Mesenchymal stem cell (in vitro differentiated cells and primary cell): ENCODE results near the gene OR5B21.

ENCODE experiments used
- DNase-seq: peaks from one replicate; pipeline ENCODE4 v3.0.0-alpha.2; 2013
- H2AFZ ChIP-seq: one replicate; pipeline ENCODE4 v1.6.1; 2013; ENCODE audit warnings: low read depth, mild to moderate bottlenecking, control low read depth, inconsistent platforms, low read length, moderate library complexity
- H2AK5ac ChIP-seq: 2 replicates; pipeline ENCODE4 v1.6.1; 2013; ENCODE audit warnings: low read length, moderate library complexity, mild to moderate bottlenecking, inconsistent platforms; ENCODE audit not compliant: severe bottlenecking
- H2BK120ac ChIP-seq: one replicate; pipeline ENCODE4 v1.6.1; 2013; ENCODE audit warnings: low read depth, mild to moderate bottlenecking, inconsistent platforms, low read length, moderate library complexity
- H2BK12ac ChIP-seq, 2 experiments: one replicate each; pipeline ENCODE4 v1.6.1; 2013; ENCODE audit warnings: inconsistent platforms in 2 of 2, low read length in 2 of 2, mild to moderate bottlenecking in 2 of 2, moderate library complexity in 2 of 2, control low read depth in 1 of 2
- H2BK15ac ChIP-seq: one replicate; pipeline ENCODE4 v1.6.1; 2013; ENCODE audit warnings: mild to moderate bottlenecking, low read depth, inconsistent platforms; ENCODE audit not compliant: poor library complexity, severe bottlenecking
- H2BK5ac ChIP-seq: 2 replicates; pipeline ENCODE4 v1.6.1; 2013; ENCODE audit warnings: low read depth, mild to moderate bottlenecking, low read length, control low read depth, inconsistent platforms; ENCODE audit not compliant: poor library complexity, severe bottlenecking
- H3K14ac ChIP-seq, 2 experiments: one replicate each; pipeline ENCODE4 v1.6.1; 2013; ENCODE audit warnings: inconsistent platforms in 2 of 2, low read length in 2 of 2, control low read depth in 1 of 2, mild to moderate bottlenecking in 1 of 2, moderate library complexity in 1 of 2
- H3K18ac ChIP-seq, 2 experiments: one replicate each; pipeline ENCODE4 v1.6.1; 2013; ENCODE audit warnings: inconsistent platforms in 2 of 2, low read length in 2 of 2, control low read depth in 1 of 2, low read depth in 1 of 2, mild to moderate bottlenecking in 1 of 2
- H3K23ac ChIP-seq, 2 experiments: one replicate each; pipeline ENCODE4 v1.6.1; 2013; ENCODE audit warnings: inconsistent platforms in 2 of 2, low read length in 2 of 2, mild to moderate bottlenecking in 2 of 2, moderate library complexity in 2 of 2, control low read depth in 1 of 2
- H3K27ac ChIP-seq: 2 replicates; pipeline ENCODE4 v1.5.1; 2013; ENCODE audit warnings: mild to moderate bottlenecking, moderate library complexity, low read length, control low read depth, inconsistent platforms; ENCODE audit not compliant: poor library complexity, severe bottlenecking
- H3K27me3 ChIP-seq, 2 experiments: 2 replicates each; pipeline versions ENCODE4 v1.6.1 to v1.7.0; 2013; ENCODE audit warnings: low read length in 2 of 2, mild to moderate bottlenecking in 2 of 2, moderate library complexity in 2 of 2, control low read depth in 1 of 2, inconsistent platforms in 1 of 2; ENCODE audit not compliant: control insufficient read depth in 1 of 2, insufficient read depth in 1 of 2
- H3K36me3 ChIP-seq, 2 experiments: 2 replicates each; pipeline versions ENCODE4 v1.6.1 to v1.7.0; 2013; ENCODE audit warnings: low read length in 2 of 2, control low read depth in 1 of 2, inconsistent platforms in 1 of 2, low read depth in 1 of 2, mild to moderate bottlenecking in 1 of 2; ENCODE audit not compliant: insufficient read depth in 2 of 2, control insufficient read depth in 1 of 2
- H3K4ac ChIP-seq, 2 experiments: one replicate each; pipeline ENCODE4 v1.6.1; 2013; ENCODE audit warnings: inconsistent platforms in 2 of 2, low read length in 2 of 2, mild to moderate bottlenecking in 2 of 2, moderate library complexity in 2 of 2, control low read depth in 1 of 2, low read depth in 1 of 2
- H3K4me1 ChIP-seq: 2 replicates; pipeline ENCODE4 v1.6.1; 2013; ENCODE audit warnings: low read depth, low read length, control low read depth; ENCODE audit not compliant: control insufficient read depth, insufficient read depth
- H3K4me2 ChIP-seq: 2 replicates; pipeline ENCODE4 v1.6.1; 2013; ENCODE audit warnings: low read length, mild to moderate bottlenecking, inconsistent platforms; ENCODE audit not compliant: poor library complexity, severe bottlenecking
- H3K4me3 ChIP-seq, 2 experiments: 2 replicates each; pipeline versions ENCODE4 v1.5.1 to v1.7.0; 2013; ENCODE audit warnings: low read length in 2 of 2, mild to moderate bottlenecking in 2 of 2, control low read depth in 1 of 2, low read depth in 1 of 2; ENCODE audit not compliant: insufficient read depth in 1 of 2
- H3K79me1 ChIP-seq: replicated peaks from 2 replicates; pipeline ENCODE4 v1.6.1; 2013; ENCODE audit warnings: mild to moderate bottlenecking, control low read depth, low read length, inconsistent platforms; ENCODE audit not compliant: poor library complexity, severe bottlenecking
- H3K9ac ChIP-seq: 2 replicates; pipeline ENCODE4 v1.7.0; 2013; ENCODE audit warnings: mild to moderate bottlenecking, low read length, moderate library complexity
- H3K9me3 ChIP-seq: 2 replicates; pipeline ENCODE4 v1.7.0; 2013; ENCODE audit warnings: mild to moderate bottlenecking, low read length; ENCODE audit not compliant: control insufficient read depth
- H4K8ac ChIP-seq: one replicate; pipeline ENCODE4 v1.6.1; 2013; ENCODE audit warnings: inconsistent platforms, mild to moderate bottlenecking, low read length, moderate library complexity
- H4K91ac ChIP-seq: one replicate; pipeline ENCODE4 v1.6.1; 2013; ENCODE audit warnings: mild to moderate bottlenecking, low read length, inconsistent platforms
- WGBS: methylation state at CpG from one replicate; pipeline ENCODE4 v1.1.7; 2013; ENCODE audit warnings: mixed read lengths; 5-methylcytosine and 5-hydroxymethylcytosine counted together

Gene OR5B21

DNA sequence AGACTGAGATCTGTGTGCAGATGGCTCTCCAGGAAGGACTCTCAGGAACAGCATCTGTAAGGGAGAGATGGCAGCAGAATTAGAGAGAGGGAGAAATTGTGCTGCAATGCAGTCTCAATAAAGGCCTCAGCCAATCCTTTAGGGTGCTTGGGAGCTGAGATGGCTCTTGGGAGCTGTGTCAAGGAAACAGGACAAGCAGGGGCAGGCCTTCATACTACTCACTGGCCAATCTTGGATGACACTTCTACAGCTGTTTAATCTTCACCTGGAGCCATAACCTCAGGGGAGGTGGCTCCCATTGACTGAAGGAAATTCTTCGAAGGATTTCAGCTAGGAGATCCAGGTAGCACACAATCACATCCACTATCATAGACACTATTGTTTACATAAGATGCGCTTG, 10.0 kb downstream of the OR5B21 start:
- H4K91ac ChIP-seq = no peak overlapping the region
- no peak overlapping the region for H2BK15ac ChIP-seq
- H4K8ac ChIP-seq = no peak overlapping the region
- H3K4ac ChIP-seq = no peak overlapping the region
- no peak overlapping the region for H3K4me3 ChIP-seq
- H3K79me1 ChIP-seq = no peaks in the 10 kb centered on the region
- H3K14ac ChIP-seq = no peak overlapping the region
- peaks cover 0 to 6% of the 10 kb centered on the region in 2 experiments for H3K36me3 ChIP-seq
- H2BK5ac ChIP-seq = no peak overlapping the region
- H3K27ac ChIP-seq = no peak overlapping the region
- H3K9ac ChIP-seq = no peak overlapping the region
- no peak overlapping the region for H3K4me2 ChIP-seq
- no peaks in the 10 kb centered on the region for H3K27me3 ChIP-seq
- no peak for DNase-seq
- H3K4me1 ChIP-seq = no peaks in the 10 kb centered on the region
- H3K23ac ChIP-seq = no peak overlapping the region
- H2BK12ac ChIP-seq = no peak overlapping the region
- H2AFZ ChIP-seq = no peak overlapping the region
- no peak overlapping the region for H2AK5ac ChIP-seq
- H3K18ac ChIP-seq = no peak overlapping the region
- H3K9me3 ChIP-seq = no peaks in the 10 kb centered on the region
- 100% methylated on average over 1 of the region's 2 CpGs for WGBS
- no peak overlapping the region for H2BK120ac ChIP-seq

DNA sequence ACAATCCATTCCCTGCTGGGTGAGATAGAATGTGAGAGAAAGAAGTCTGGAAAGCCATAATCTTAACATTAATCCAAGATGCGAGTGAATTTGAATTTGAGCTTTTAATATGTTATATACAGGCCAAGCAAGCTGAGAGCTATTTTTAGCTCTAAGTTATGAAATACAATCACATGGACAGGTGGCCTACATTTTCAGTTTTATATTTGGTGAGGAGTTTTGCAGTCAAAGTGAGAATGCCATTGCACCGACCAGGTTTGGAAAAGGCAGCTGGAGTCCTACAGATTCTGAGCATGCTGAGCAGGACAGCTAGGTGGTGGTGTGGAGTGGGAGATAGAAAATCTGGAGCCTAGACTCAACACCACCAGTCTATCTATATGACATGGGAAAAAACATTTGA, 12.0 kb downstream of the OR5B21 start:
- Histone ChIP-seq H3K9me3 (no peaks in the 10 kb centered on the region), H4K91ac (no peak overlapping the region), H2BK12ac (no peak overlapping the region), H3K4me1 (no peaks in the 10 kb centered on the region), H2BK15ac (no peak overlapping the region), H3K9ac (no peak overlapping the region), H3K18ac (no peak overlapping the region), H2AFZ (no peak overlapping the region), H2AK5ac (no peak overlapping the region), H4K8ac (no peak overlapping the region), H2BK120ac (no peak overlapping the region), H3K36me3 (peaks cover 0 to 6% of the 10 kb centered on the region in 2 experiments), H2BK5ac (no peak overlapping the region), H3K14ac (no peak overlapping the region), H3K27me3 (no peaks in the 10 kb centered on the region), H3K4me3 (no peak overlapping the region), H3K27ac (no peak overlapping the region), H3K79me1 (no peaks in the 10 kb centered on the region), H3K23ac (no peak overlapping the region), H3K4me2 (no peak overlapping the region), H3K4ac (no peak overlapping the region)
- DNase-seq = no peak
- WGBS = 85% methylated on average over 2 of the region's 2 CpGs

DNA sequence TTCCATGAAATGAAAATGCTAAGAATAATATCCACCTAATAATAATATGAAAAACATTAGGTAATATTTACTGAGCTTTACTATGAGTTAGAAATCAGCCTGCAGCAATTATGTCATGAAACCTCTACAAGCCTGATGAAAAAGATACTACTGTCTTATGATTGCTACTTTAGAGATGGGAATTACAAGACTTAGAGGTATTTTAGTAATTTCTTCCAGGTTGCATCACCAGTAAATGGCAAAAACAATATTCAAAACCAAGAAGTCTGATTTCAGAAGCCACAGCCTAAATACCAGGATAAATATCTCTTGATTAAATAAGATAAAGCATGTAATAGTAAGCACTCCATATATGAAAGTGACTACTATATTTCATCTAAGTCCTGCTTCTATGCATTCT, 13.8 kb downstream of the OR5B21 start:
- Histone ChIP-seq H3K36me3 (peaks cover 0 to 6% of the 10 kb centered on the region in 2 experiments), H3K9ac (peak overlapping the region; percentile 42), H3K14ac (no peak overlapping the region)

DNA sequence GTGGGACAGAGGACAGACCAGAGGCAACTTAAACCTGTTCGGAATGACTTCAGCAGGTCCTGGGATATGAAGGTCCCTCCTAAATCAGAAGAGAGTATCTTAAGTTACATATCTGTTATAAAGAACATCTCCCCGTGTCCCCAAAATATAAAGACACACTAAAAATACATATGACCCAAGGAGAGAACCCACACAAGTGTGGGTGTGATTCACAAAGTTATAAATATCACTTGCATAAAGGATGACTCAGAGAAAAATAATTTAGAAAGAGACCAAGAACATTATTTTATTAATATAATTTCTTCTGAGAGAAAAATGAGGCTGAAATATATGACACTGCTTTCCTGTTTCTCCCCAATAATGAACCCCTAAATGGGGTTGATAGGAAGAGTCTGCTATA, 14.2 kb downstream of the OR5B21 start:
- no CpG with 5 or more reads among the region's 2 CpGs for WGBS
- Histone ChIP-seq H3K18ac (no peak overlapping the region), H2BK120ac (no peak overlapping the region), H2AK5ac (no peak overlapping the region), H4K8ac (no peak overlapping the region), H2BK12ac (no peak overlapping the region), H3K14ac (no peak overlapping the region), H3K23ac (no peak overlapping the region), H3K27ac (no peak overlapping the region), H3K27me3 (no peaks in the 10 kb centered on the region), H2BK5ac (no peak overlapping the region), H3K4ac (no peak overlapping the region), H3K9ac (peak overlapping the region; percentile 42), H3K4me1 (no peaks in the 10 kb centered on the region), H3K9me3 (no peaks in the 10 kb centered on the region), H3K4me3 (no peak overlapping the region), H2BK15ac (no peak overlapping the region), H4K91ac (no peak overlapping the region), H3K4me2 (no peak overlapping the region), H2AFZ (no peak overlapping the region), H3K79me1 (no peaks in the 10 kb centered on the region), H3K36me3 (peaks cover 0 to 6% of the 10 kb centered on the region in 2 experiments)
- no peak for DNase-seq

More for the DNA sequence above, 13.8 kb downstream of the OR5B21 start:
- no peak for DNase-seq
- no peaks in the 10 kb centered on the region for H3K27me3 ChIP-seq
- no peak overlapping the region for H2BK15ac ChIP-seq
- H3K4me2 ChIP-seq = no peak overlapping the region
- H3K4ac ChIP-seq = no peak overlapping the region
- no peak overlapping the region for H3K4me3 ChIP-seq
- no peak overlapping the region for H3K27ac ChIP-seq
- H2AK5ac ChIP-seq = no peak overlapping the region
- H3K9me3 ChIP-seq = no peaks in the 10 kb centered on the region
- H4K91ac ChIP-seq = no peak overlapping the region
- no peak overlapping the region for H3K18ac ChIP-seq
- no peaks in the 10 kb centered on the region for H3K4me1 ChIP-seq
- H4K8ac ChIP-seq = no peak overlapping the region
- H3K23ac ChIP-seq = no peak overlapping the region
- no peak overlapping the region for H2BK5ac ChIP-seq
- H2BK12ac ChIP-seq = no peak overlapping the region
- no peak overlapping the region for H2BK120ac ChIP-seq
- no peak overlapping the region for H2AFZ ChIP-seq
- H3K79me1 ChIP-seq = no peaks in the 10 kb centered on the region
